T-helper 2 cell (primary cell): ENCODE data around the gene OR10H5.
A peak's percentile ranks its signal among the peaks of the same experiment; 100 is the strongest.
"Not testable (repeated sequence)": the region's sequence is repeated elsewhere in the genome, so short reads cannot be mapped to it uniquely, and the experiment has no call there.

Experiments used
- DNase-seq, 5 experiments: peaks; one replicate each; pipeline versions ENCODE4 v3.0.0 to v3.0.0-alpha.2; 2012 to 2022

Gene OR10H5

GRCh38 chr19:15812060-15812722 is 24.7 kb downstream of the OR10H5 start:
- DNase-seq = peak in 2 of 5 experiments; percentile 22 to 76

GRCh38 chr19:15813916-15814315 is 26.5 kb downstream of the OR10H5 start:
- DNase-seq = no peak

- no peak for DNase-seq
Observed at GRCh38 chr19:15815306-15815705, 27.8 kb downstream of the OR10H5 start, which contains the start of gene OR10H1. Gene OR10H1, minus strand, starts transcription at chr19:15815664. Its CDS starts 7,627 bp downstream, at chr19:15808037.

- DNase-seq = peak in 1 of 5 experiments; percentile 29
Observed at GRCh38 chr19:15820646-15821045, 33.2 kb downstream of the OR10H5 start.

GRCh38 chr19:15825753-15826152 is 38.3 kb downstream of the OR10H5 start:
- no peak for DNase-seq

GRCh38 chr19:15828121-15828610 is 40.7 kb downstream of the OR10H5 start:
- no peak for DNase-seq

GRCh38 chr19:15828611-15829305 is 41.3 kb downstream of the OR10H5 start:
- DNase-seq = not testable (repeated sequence)

- no peak for DNase-seq
Observed at GRCh38 chr19:15829306-15829698, 41.8 kb downstream of the OR10H5 start.

- no peak for DNase-seq
Observed at GRCh38 chr19:15829786-15830185, 42.3 kb downstream of the OR10H5 start.

GRCh38 chr19:15831626-15832025 is 44.2 kb downstream of the OR10H5 start:
- DNase-seq = no peak

- DNase-seq = not testable (repeated sequence)
Observed at GRCh38 chr19:15834232-15834631, 46.8 kb downstream of the OR10H5 start.

- peak in 4 of 5 experiments; percentile 22 to 91 (median 65) for DNase-seq
Observed at GRCh38 chr19:15835565-15836329, 48.3 kb downstream of the OR10H5 start.

GRCh38 chr19:15836330-15837220 is 49.1 kb downstream of the OR10H5 start:
- DNase-seq = peak; percentile 81 to 98 (median 91)

- DNase-seq = peak in 1 of 5 experiments; percentile 6
Observed at GRCh38 chr19:15837221-15837731, 49.8 kb downstream of the OR10H5 start.

GRCh38 chr19:15838351-15838750 is 50.9 kb downstream of the OR10H5 start:
- no peak for DNase-seq

GRCh38 chr19:15839888-15840287 is 52.4 kb downstream of the OR10H5 start:
- not testable (repeated sequence) for DNase-seq

GRCh38 chr19:15840833-15841232 is 53.4 kb downstream of the OR10H5 start:
- DNase-seq = no peak

GRCh38 chr19:15841875-15842569 is 54.6 kb downstream of the OR10H5 start:
- DNase-seq = peak in 1 of 5 experiments; percentile 57

- DNase-seq = peak in 1 of 5 experiments; percentile 67
Observed at GRCh38 chr19:15843203-15843893, 55.9 kb downstream of the OR10H5 start.

GRCh38 chr19:15843894-15844222 is 56.4 kb downstream of the OR10H5 start:
- DNase-seq = not testable (repeated sequence)

- no peak for DNase-seq
Observed at GRCh38 chr19:15846923-15847322, 59.5 kb downstream of the OR10H5 start.
